ENCODE results near the gene NPIPA7.
"Not testable (repeated sequence)": the region's sequence is repeated elsewhere in the genome, so short reads cannot be mapped to it uniquely, and the experiment has no call there.

DNA sequence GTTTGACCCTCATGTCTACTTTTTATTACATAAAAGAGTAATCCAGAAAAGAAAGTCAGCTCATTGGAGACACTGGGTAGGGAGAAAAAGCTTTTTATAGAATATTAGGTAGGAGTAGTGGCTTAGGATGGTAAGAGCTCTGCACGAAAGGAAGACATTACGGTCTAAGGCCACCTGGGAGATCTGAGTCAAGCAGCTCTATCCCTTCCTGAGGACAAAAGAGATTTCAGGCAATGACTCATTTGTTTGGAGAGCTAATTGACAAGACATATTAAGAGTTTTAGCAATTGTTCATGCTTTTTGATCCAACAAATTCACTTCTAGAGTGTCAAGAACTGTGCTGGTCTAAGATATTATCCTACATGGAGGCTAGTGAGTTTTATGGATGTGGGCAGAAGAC lies 62.5 kb downstream of the NPIPA7 start:
- TF ChIP-seq CTCF, POLR2A (IDR thresholded peaks at IDR 0.05): not testable (repeated sequence)
